ENCODE measurements around the gene FES.

FES gene

DNA sequence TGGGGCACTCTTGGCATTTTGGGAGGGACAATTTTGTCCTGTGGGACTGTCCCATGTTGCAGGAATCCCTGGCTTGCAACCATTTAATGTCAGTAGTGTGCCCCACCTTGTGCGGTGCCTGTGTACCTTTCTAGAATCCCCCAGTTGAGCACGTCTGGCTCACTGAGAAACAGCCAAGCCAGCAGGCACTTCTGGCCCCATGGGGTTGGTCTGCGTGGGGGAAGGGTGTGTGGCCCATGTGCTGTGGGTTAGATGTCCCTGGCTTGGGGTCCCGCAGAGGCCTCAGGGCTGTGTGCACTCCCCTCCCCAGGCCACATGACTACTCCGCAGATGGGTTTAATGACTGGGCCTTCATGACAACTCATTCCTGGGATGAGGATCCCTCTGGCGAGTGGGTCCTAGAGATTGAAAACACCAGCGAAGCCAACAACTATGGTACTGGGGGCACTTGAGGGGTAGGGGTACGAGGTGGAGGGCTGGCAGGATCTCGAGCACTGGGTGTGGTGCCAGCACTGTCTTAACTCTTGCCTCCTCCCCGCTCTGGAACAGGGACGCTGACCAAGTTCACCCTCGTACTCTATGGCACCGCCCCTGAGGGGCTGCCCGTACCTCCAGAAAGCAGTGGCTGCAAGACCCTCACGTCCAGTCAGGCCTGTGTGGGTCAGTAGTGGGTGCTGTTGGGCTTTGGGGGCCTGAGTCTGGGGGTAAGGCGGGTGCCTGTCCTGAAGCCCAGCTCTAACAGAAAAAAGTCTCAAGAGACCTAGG, 3.7 kb upstream of the FES start:
- Histone ChIP-seq H3K4me2 (ENCODE audit: low read length) (no peak overlapping the region), H3K36me3 (ENCODE audit: insufficient read depth, low read length) (no peaks in the 10 kb centered on the region), H3K9ac (ENCODE audit: low read length) (no peak overlapping the region), H3K9me2 (ENCODE audit: low read depth, low read length) (no peaks in the 10 kb centered on the region), H3K79me2 (ENCODE audit: insufficient read depth, low read length) (no peaks in the 10 kb centered on the region), H3F3A (ENCODE audit: insufficient read depth, low read length) (no peaks in the 10 kb centered on the region), H3K4me3 (ENCODE audit: low read depth, low read length, poor library complexity, severe bottlenecking) (no peak overlapping the region), H3K27me3 (ENCODE audit: insufficient read depth, low read length) (no peaks in the 10 kb centered on the region; the same call in 1 of the 2 replicates), H3K9me3 (ENCODE audit: low read length) (no peaks in the 10 kb centered on the region), H2AFZ (ENCODE audit: low read length) (no peak overlapping the region), H4K20me1 (ENCODE audit: insufficient read depth, low read length) (no peaks in the 10 kb centered on the region), H3K4me1 (ENCODE audit: insufficient read depth, low read length, severe bottlenecking) (no peaks in the 10 kb centered on the region), H3K27ac (ENCODE audit: low read depth, low read length, poor library complexity, severe bottlenecking) (no peak overlapping the region)
- TF ChIP-seq EZH2 (IDR thresholded peaks at IDR 0.05; ENCODE audit: borderline replicate concordance, low read length) = no peak
- TF ChIP-seq, protein P1, sequence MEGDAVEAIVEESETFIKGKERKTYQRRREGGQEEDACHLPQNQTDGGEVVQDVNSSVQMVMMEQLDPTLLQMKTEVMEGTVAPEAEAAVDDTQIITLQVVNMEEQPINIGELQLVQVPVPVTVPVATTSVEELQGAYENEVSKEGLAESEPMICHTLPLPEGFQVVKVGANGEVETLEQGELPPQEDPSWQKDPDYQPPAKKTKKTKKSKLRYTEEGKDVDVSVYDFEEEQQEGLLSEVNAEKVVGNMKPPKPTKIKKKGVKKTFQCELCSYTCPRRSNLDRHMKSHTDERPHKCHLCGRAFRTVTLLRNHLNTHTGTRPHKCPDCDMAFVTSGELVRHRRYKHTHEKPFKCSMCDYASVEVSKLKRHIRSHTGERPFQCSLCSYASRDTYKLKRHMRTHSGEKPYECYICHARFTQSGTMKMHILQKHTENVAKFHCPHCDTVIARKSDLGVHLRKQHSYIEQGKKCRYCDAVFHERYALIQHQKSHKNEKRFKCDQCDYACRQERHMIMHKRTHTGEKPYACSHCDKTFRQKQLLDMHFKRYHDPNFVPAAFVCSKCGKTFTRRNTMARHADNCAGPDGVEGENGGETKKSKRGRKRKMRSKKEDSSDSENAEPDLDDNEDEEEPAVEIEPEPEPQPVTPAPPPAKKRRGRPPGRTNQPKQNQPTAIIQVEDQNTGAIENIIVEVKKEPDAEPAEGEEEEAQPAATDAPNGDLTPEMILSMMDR (IDR thresholded peaks at IDR 0.05; ENCODE audit: low read length) = no peak

DNA sequence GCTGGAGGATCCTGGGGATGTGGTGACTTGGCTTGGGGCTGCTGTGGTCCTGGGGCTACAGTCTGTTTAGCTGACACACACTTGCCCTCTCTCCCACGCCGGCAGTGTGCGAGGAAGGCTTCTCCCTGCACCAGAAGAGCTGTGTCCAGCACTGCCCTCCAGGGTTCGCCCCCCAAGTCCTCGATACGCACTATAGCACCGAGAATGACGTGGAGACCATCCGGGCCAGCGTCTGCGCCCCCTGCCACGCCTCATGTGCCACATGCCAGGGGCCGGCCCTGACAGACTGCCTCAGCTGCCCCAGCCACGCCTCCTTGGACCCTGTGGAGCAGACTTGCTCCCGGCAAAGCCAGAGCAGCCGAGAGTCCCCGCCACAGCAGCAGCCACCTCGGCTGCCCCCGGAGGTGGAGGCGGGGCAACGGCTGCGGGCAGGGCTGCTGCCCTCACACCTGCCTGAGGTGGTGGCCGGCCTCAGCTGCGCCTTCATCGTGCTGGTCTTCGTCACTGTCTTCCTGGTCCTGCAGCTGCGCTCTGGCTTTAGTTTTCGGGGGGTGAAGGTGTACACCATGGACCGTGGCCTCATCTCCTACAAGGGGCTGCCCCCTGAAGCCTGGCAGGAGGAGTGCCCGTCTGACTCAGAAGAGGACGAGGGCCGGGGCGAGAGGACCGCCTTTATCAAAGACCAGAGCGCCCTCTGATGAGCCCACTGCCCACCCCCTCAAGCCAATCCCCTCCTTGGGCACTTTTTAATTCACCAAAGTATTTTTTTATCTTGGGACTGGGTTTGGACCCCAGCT, 2.9 kb upstream of the FES start:
- Histone ChIP-seq H3K9me3 (ENCODE audit: low read length) (no peaks in the 10 kb centered on the region), H2AFZ (ENCODE audit: low read length) (no peak overlapping the region), H3K4me2 (ENCODE audit: low read length) (no peak overlapping the region), H3K27ac (ENCODE audit: low read depth, low read length, poor library complexity, severe bottlenecking) (no peak overlapping the region), H3K9ac (ENCODE audit: low read length) (no peak overlapping the region), H3K4me1 (ENCODE audit: insufficient read depth, low read length, severe bottlenecking) (no peaks in the 10 kb centered on the region), H4K20me1 (ENCODE audit: insufficient read depth, low read length) (no peaks in the 10 kb centered on the region), H3K4me3 (ENCODE audit: low read depth, low read length, poor library complexity, severe bottlenecking) (no peak overlapping the region), H3K9me2 (ENCODE audit: low read depth, low read length) (no peaks in the 10 kb centered on the region), H3K27me3 (ENCODE audit: insufficient read depth, low read length) (no peaks in the 10 kb centered on the region; the same call in 1 of the 2 replicates), H3K79me2 (ENCODE audit: insufficient read depth, low read length) (no peaks in the 10 kb centered on the region), H3F3A (ENCODE audit: insufficient read depth, low read length) (no peaks in the 10 kb centered on the region), H3K36me3 (ENCODE audit: insufficient read depth, low read length) (no peaks in the 10 kb centered on the region)
- TF ChIP-seq, protein P1 (IDR thresholded peaks at IDR 0.05; ENCODE audit: low read length) = no peak
- TF ChIP-seq EZH2 (IDR thresholded peaks at IDR 0.05; ENCODE audit: borderline replicate concordance, low read length) = no peak

DNA sequence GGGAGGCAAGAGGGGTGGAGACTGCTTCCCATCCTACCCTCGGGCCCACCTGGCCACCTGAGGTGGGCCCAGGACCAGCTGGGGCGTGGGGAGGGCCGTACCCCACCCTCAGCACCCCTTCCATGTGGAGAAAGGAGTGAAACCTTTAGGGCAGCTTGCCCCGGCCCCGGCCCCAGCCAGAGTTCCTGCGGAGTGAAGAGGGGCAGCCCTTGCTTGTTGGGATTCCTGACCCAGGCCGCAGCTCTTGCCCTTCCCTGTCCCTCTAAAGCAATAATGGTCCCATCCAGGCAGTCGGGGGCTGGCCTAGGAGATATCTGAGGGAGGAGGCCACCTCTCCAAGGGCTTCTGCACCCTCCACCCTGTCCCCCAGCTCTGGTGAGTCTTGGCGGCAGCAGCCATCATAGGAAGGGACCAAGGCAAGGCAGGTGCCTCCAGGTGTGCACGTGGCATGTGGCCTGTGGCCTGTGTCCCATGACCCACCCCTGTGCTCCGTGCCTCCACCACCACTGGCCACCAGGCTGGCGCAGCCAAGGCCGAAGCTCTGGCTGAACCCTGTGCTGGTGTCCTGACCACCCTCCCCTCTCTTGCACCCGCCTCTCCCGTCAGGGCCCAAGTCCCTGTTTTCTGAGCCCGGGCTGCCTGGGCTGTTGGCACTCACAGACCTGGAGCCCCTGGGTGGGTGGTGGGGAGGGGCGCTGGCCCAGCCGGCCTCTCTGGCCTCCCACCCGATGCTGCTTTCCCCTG, 2.2 kb upstream of the FES start:
- no peak for TF ChIP-seq EZH2 (IDR thresholded peaks at IDR 0.05; ENCODE audit: borderline replicate concordance, low read length)
- TF ChIP-seq, protein P1 (IDR thresholded peaks at IDR 0.05; ENCODE audit: low read length) = no peak
- Histone ChIP-seq H3K27me3 (ENCODE audit: insufficient read depth, low read length) (no peaks in the 10 kb centered on the region; the same call in 1 of the 2 replicates), H3K27ac (ENCODE audit: low read depth, low read length, poor library complexity, severe bottlenecking) (no peak overlapping the region), H3K36me3 (ENCODE audit: insufficient read depth, low read length) (no peaks in the 10 kb centered on the region), H3K4me1 (ENCODE audit: insufficient read depth, low read length, severe bottlenecking) (no peaks in the 10 kb centered on the region), H3K4me2 (ENCODE audit: low read length) (no peak overlapping the region), H3K9me2 (ENCODE audit: low read depth, low read length) (no peaks in the 10 kb centered on the region), H3K9me3 (ENCODE audit: low read length) (no peaks in the 10 kb centered on the region), H3K4me3 (ENCODE audit: low read depth, low read length, poor library complexity, severe bottlenecking) (no peak overlapping the region), H3K9ac (ENCODE audit: low read length) (no peak overlapping the region), H2AFZ (ENCODE audit: low read length) (no peak overlapping the region), H3K79me2 (ENCODE audit: insufficient read depth, low read length) (no peaks in the 10 kb centered on the region), H3F3A (ENCODE audit: insufficient read depth, low read length) (no peaks in the 10 kb centered on the region), H4K20me1 (ENCODE audit: insufficient read depth, low read length) (no peaks in the 10 kb centered on the region)

All from OCI-LY1 (cell line).